ENCODE measurements around the gene CXCL8.

CXCL8 gene

GRCh38 chr4:73718375-73719373 lies 21.7 kb upstream of the CXCL8 start:
- TF ChIP-seq ZFX (IDR thresholded peaks at IDR 0.05) (no peak), CTCF (conservative IDR thresholded peaks at IDR 0.05) (no peak)
- H3K27ac ChIP-seq, result no peak overlapping the region

GRCh38 chr4:73721435-73721834 lies 18.9 kb upstream of the CXCL8 start:
- no peak for TF ChIP-seq CTCF (conservative IDR thresholded peaks at IDR 0.05)
- TF ChIP-seq ZFX (IDR thresholded peaks at IDR 0.05), result no peak
- H3K27ac ChIP-seq, result no peak overlapping the region

GRCh38 chr4:73721909-73722308 lies 18.5 kb upstream of the CXCL8 start:
- TF ChIP-seq ZFX (IDR thresholded peaks at IDR 0.05) (no peak), CTCF (conservative IDR thresholded peaks at IDR 0.05) (no peak)
- H3K27ac ChIP-seq, result no peak overlapping the region

GRCh38 chr4:73723023-73723422 lies 17.3 kb upstream of the CXCL8 start:
- no peak overlapping the region for H3K27ac ChIP-seq
- TF ChIP-seq ZFX (IDR thresholded peaks at IDR 0.05), result no peak
- no peak for TF ChIP-seq CTCF (conservative IDR thresholded peaks at IDR 0.05)

- TF ChIP-seq ZFX (IDR thresholded peaks at IDR 0.05) (no peak), CTCF (conservative IDR thresholded peaks at IDR 0.05) (no peak)
- no peak overlapping the region for H3K27ac ChIP-seq
Measured at GRCh38 chr4:73723928-73724327, 16.4 kb upstream of the CXCL8 start.

- no peak overlapping the region for H3K27ac ChIP-seq
- TF ChIP-seq ZFX (IDR thresholded peaks at IDR 0.05) (no peak), CTCF (conservative IDR thresholded peaks at IDR 0.05) (no peak)
Measured at GRCh38 chr4:73725510-73725909, 14.9 kb upstream of the CXCL8 start.

- H3K27ac ChIP-seq, result no peak overlapping the region
- TF ChIP-seq ZFX (IDR thresholded peaks at IDR 0.05) (no peak), CTCF (conservative IDR thresholded peaks at IDR 0.05) (no peak)
Measured at GRCh38 chr4:73725985-73726384, 14.4 kb upstream of the CXCL8 start.
